B cell (primary cell): ENCODE results near the gene CNOT6. TPM values are rescaled to one million over a fixed set of nuclear protein-coding genes. Genes with fewer than 3 reads are reported as not detected.
"Not testable (repeated sequence)": the region's sequence is repeated elsewhere in the genome, so short reads cannot be mapped to it uniquely, and the experiment has no call there.

Source experiments
- ATAC-seq: fragments of 200-7000 bp; cut with Tn5 transposase; one replicate; pipeline ENCODE4 v1.10.0; 2021; ENCODE audit warnings: low read depth, mild to moderate bottlenecking, moderate number of reproducible peaks, moderate library complexity
- CTCF ChIA-PET: fragments of 350-600 bp; sonication (Branson Sonifier 250); formaldehyde crosslinking; loops from one replicate; lab custom pipeline; 2021; ENCODE audit warnings: antibody characterized with exemption, inconsistent platforms; lab: Charles Lee
- POLR2A ChIA-PET: fragments of 350-600 bp; sonication (Branson Sonifier 250); formaldehyde crosslinking; loops from one replicate; lab custom pipeline; 2021; ENCODE audit warnings: antibody characterized with exemption; lab: Charles Lee
- DNase-seq: peaks from one replicate; pipeline ENCODE4 v3.0.0; 2013
- H2AFZ ChIP-seq: 2 replicates; pipeline ENCODE4 v1.6.1; 2012; ENCODE audit warnings: mild to moderate bottlenecking, low read depth, low read length; ENCODE audit not compliant: insufficient read depth, poor library complexity, severe bottlenecking
- H3K27ac ChIP-seq, 2 donors: 1 replicate in 1 of 2; 2 replicates in 1 of 2; pipeline ENCODE4 v1.5.1; 2012 to 2013; ENCODE audit warnings: low read length in 2 of 2, mild to moderate bottlenecking in 2 of 2, moderate library complexity in 1 of 2
- H3K27me3 ChIP-seq, 4 experiments: fragments of 200-600 bp in 1 of 4; sonication (generic) in 1 of 4; replicated peaks in 1 of 4; 1 replicate in 2 of 4; 2 replicates in 2 of 4; pipeline versions ENCODE4 v1.6.1 to v1.7.0; 2013 to 2016; ENCODE audit warnings: low read length in 3 of 4, mild to moderate bottlenecking in 2 of 4, mixed read lengths in 1 of 4, moderate library complexity in 1 of 4; ENCODE audit not compliant: insufficient read depth in 4 of 4, control insufficient read depth in 3 of 4; ENCODE audit errors: control extremely low read depth in 1 of 4
- H3K36me3 ChIP-seq, 2 experiments: replicated peaks in 1 of 2; 1 replicate in 1 of 2; 2 replicates in 1 of 2; pipeline versions ENCODE4 v1.6.1 to v1.7.1; 2013; ENCODE audit warnings: low read length in 1 of 2; ENCODE audit not compliant: insufficient read depth in 2 of 2, control insufficient read depth in 1 of 2; ENCODE audit errors: control extremely low read depth in 1 of 2, extremely low read depth in 1 of 2
- H3K4me1 ChIP-seq, 2 donors: fragments of 200-600 bp in 1 of 2; sonication (generic) in 1 of 2; 1 replicate in 1 of 2; 2 replicates in 1 of 2; pipeline versions ENCODE4 v1.5.1 to v1.6.1; 2013 to 2017; ENCODE audit warnings: low read length in 2 of 2; ENCODE audit not compliant: control insufficient read depth in 2 of 2, insufficient read depth in 2 of 2
- H3K4me2 ChIP-seq: replicated peaks from 2 replicates; pipeline ENCODE3; 2012; ENCODE audit warnings: mild to moderate bottlenecking, low read depth, low read length; ENCODE audit not compliant: poor library complexity, severe bottlenecking
- H3K4me3 ChIP-seq, 5 experiments: fragments of 200-600 bp in 1 of 5; sonication (generic) in 1 of 5; 1 replicate in 3 of 5; 2 replicates in 2 of 5; pipeline versions ENCODE4 v1.5.1 to v1.7.0; 2011 to 2016; ENCODE audit warnings: low read length in 4 of 5, mild to moderate bottlenecking in 4 of 5, low read depth in 2 of 5, control low read depth in 1 of 5, moderate library complexity in 1 of 5; ENCODE audit not compliant: insufficient read depth in 1 of 5; ENCODE audit errors: control extremely low read depth in 1 of 5, extremely low read depth in 1 of 5
- H3K79me2 ChIP-seq: fragments of 200-600 bp; sonication (generic); one replicate; pipeline ENCODE4 v1.6.0; 2016; ENCODE audit warnings: low read length; ENCODE audit not compliant: control insufficient read depth, insufficient read depth
- H3K9ac ChIP-seq: fragments of 200-600 bp; sonication (generic); 2 replicates; pipeline ENCODE4 v1.6.1; 2017; ENCODE audit warnings: mild to moderate bottlenecking, low read length, moderate library complexity
- H3K9me3 ChIP-seq, 3 donors: one replicate each; pipeline versions ENCODE4 v1.6.1 to v1.7.1; 2013; ENCODE audit warnings: low read length in 2 of 3; ENCODE audit not compliant: control insufficient read depth in 2 of 3, insufficient read depth in 1 of 3; ENCODE audit errors: control extremely low read depth in 1 of 3
- H4K20me1 ChIP-seq: 2 replicates; pipeline ENCODE4 v1.6.0; 2012; ENCODE audit warnings: mild to moderate bottlenecking, low read length; ENCODE audit not compliant: insufficient read depth, control insufficient read depth, poor library complexity, severe bottlenecking
- H3K27ac Mint-ChIP-seq: one replicate; pipeline ENCODE4 v1.8.0; 2021; ENCODE audit warnings: mixed read lengths
- H3K27me3 Mint-ChIP-seq: one replicate; pipeline ENCODE4 v1.8.0; 2021; ENCODE audit warnings: mixed read lengths
- H3K4me1 Mint-ChIP-seq: one replicate; pipeline ENCODE4 v1.8.0; 2021; ENCODE audit warnings: mixed read lengths
- H3K4me3 Mint-ChIP-seq: one replicate; pipeline ENCODE4 v1.8.0; 2021; ENCODE audit warnings: mixed read lengths
- H3K9me3 Mint-ChIP-seq: one replicate; pipeline ENCODE4 v1.8.0; 2022; ENCODE audit warnings: mixed read lengths; ENCODE audit not compliant: insufficient read depth
- CTCF ChIP-seq: fragments of 200-600 bp; IDR thresholded peaks from one replicate; pipeline ENCODE4 v1.8.0; 2022; ENCODE audit warnings: antibody characterized with exemption, mild to moderate bottlenecking
- EZH2 ChIP-seq: IDR thresholded peaks from 2 replicates; pipeline ENCODE4 v1.6.1; 2012; ENCODE audit warnings: borderline replicate concordance, low read depth, mild to moderate bottlenecking, moderate library complexity, low read length; ENCODE audit not compliant: insufficient read depth, poor library complexity, severe bottlenecking
- WGBS: methylation state at CpG from one replicate; pipeline ENCODE4 v1.1.5; 2013; ENCODE audit warnings: missing lambda C conversion rate; ENCODE audit not compliant: insufficient coverage; 5-methylcytosine and 5-hydroxymethylcytosine counted together
- intact Hi-C: fragments of 100-400 bp; cut with micrococcal nuclease; formaldehyde crosslinking; loops from one replicate; pipeline ENCODE4 v1.10.0; 2022
- polyA plus RNA-seq: library from polyadenylated mRNA; depleted of rRNA; stranded (reverse); fragments of >200 nt; gene quantifications from 2 replicates; pipeline ENCODE4 v1.2.3, GENCODE V29; 2012
- total RNA-seq, 2 donors: library from RNA; stranded (reverse); fragments of 120-200 nt in 1 of 2; gene quantifications; 1 replicate in 1 of 2; 2 replicates in 1 of 2; pipeline versions ENCODE4 v1.2.3 to v1.2.4, GENCODE V29; 2013 to 2022

Gene CNOT6
- total and polyA plus RNA-seq, 2 donors (not counting 1 experiment from before 2014, with no cell fraction given), result 4.3 to 31.1 TPM

GRCh38 chr5:180459674-180460142, 34.5 kb upstream of the CNOT6 start:
- ATAC-seq, H3K27ac Mint-ChIP-seq, H3K4me1 ChIP-seq, intact Hi-C loops, H3K9me3 Mint-ChIP-seq, H3K4me3 Mint-ChIP-seq, POLR2A ChIA-PET, H3K9me3 ChIP-seq, H3K9ac ChIP-seq, H3K79me2 ChIP-seq, H3K4me1 Mint-ChIP-seq, H3K36me3 ChIP-seq, H3K27me3 ChIP-seq, H2AFZ ChIP-seq, H4K20me1 ChIP-seq, H3K27me3 Mint-ChIP-seq, DNase-seq, H3K27ac ChIP-seq, H3K4me2 ChIP-seq, H3K4me3 ChIP-seq: not testable (repeated sequence)
- CTCF ChIA-PET, result interaction anchor here (3.0 kb wide), 1 partner anchor 11 kb away, joined by 14 read pairs; no protein-coding TSS in a partner anchor
- 94% methylated on average over 6 of the region's 14 CpGs for WGBS

GRCh38 chr5:180460834-180461233, 33.3 kb upstream of the CNOT6 start:
- Mint-ChIP-seq H3K4me3 (no peak overlapping the region), H3K4me1 (no peaks in the 10 kb centered on the region), H3K9me3 (no peaks in the 10 kb centered on the region), H3K27ac (no peak overlapping the region), H3K27me3 (peaks cover 5% of the 10 kb centered on the region)
- no peak overlapping the region for H3K27ac ChIP-seq
- H3K9ac ChIP-seq, result no peak overlapping the region
- no peaks in the 10 kb centered on the region for H3K36me3 ChIP-seq
- no peaks in the 10 kb centered on the region for H3K4me1 ChIP-seq
- H3K27me3 ChIP-seq, result no peaks in the 10 kb centered on the region
- intact Hi-C loops, result no loop called here
- CTCF ChIA-PET, result interaction anchor here (3.0 kb wide), 1 partner anchor 10 kb away, joined by 14 read pairs; no protein-coding TSS in a partner anchor
- TF ChIP-seq CTCF (no peak), EZH2 (no peak)
- WGBS, result 95% methylated on average over 10 of the region's 10 CpGs
- H3K4me2 ChIP-seq, result no peak overlapping the region
- POLR2A ChIA-PET, result no interaction called here
- DNase-seq (no peak), ATAC-seq (no peak)
- peaks cover 0 to 10% (median 0%) of the 10 kb centered on the region in 3 donors for H3K9me3 ChIP-seq
- no peak overlapping the region for H2AFZ ChIP-seq
- H3K79me2 ChIP-seq, result no peaks in the 10 kb centered on the region
- no peak overlapping the region for H3K4me3 ChIP-seq
- H4K20me1 ChIP-seq, result no peaks in the 10 kb centered on the region
